ENCODE data around the gene FANCC.
"Not testable (repeated sequence)": the region's sequence is repeated elsewhere in the genome, so short reads cannot be mapped to it uniquely, and the experiment has no call there.

The FANCC gene

GRCh38 chr9:95225076-95225725 is 92.3 kb downstream of the FANCC start:
- DNase-seq: no peak

GRCh38 chr9:95224376-95225019 is 93.0 kb downstream of the FANCC start:
- DNase-seq: no peak

- DNase-seq: not testable (repeated sequence)
Observed at GRCh38 chr9:95220352-95220751, 97.2 kb downstream of the FANCC start.

GRCh38 chr9:95218773-95219172 is 98.7 kb downstream of the FANCC start:
- DNase-seq: peak; percentile 43

GRCh38 chr9:95217936-95218335 is 99.6 kb downstream of the FANCC start:
- no peak for DNase-seq

GRCh38 chr9:95215336-95215898 is 102.1 kb downstream of the FANCC start:
- DNase-seq: no peak

GRCh38 chr9:95213117-95213516 is 104.4 kb downstream of the FANCC start:
- DNase-seq: no peak

GRCh38 chr9:95211028-95211427 is 106.5 kb downstream of the FANCC start:
- DNase-seq: no peak

- DNase-seq: no peak
Observed at GRCh38 chr9:95207403-95207802, 110.1 kb downstream of the FANCC start.

- no peak for DNase-seq
Observed at GRCh38 chr9:95206143-95206542, 111.4 kb downstream of the FANCC start.

- DNase-seq: no peak
Observed at GRCh38 chr9:95204710-95205109, 112.8 kb downstream of the FANCC start.

- no peak for DNase-seq
Observed at GRCh38 chr9:95204310-95204709, 113.2 kb downstream of the FANCC start.

GRCh38 chr9:95203019-95203418 is 114.5 kb downstream of the FANCC start:
- DNase-seq: not testable (repeated sequence)

- no peak for DNase-seq
Observed at GRCh38 chr9:95202076-95202681, 115.3 kb downstream of the FANCC start.

- no peak for DNase-seq
Observed at GRCh38 chr9:95201206-95201605, 116.3 kb downstream of the FANCC start.

- DNase-seq: peak; percentile 59
Observed at GRCh38 chr9:95197692-95198271, 119.7 kb downstream of the FANCC start.

- no peak for DNase-seq
Observed at GRCh38 chr9:95193480-95193879, 124.0 kb downstream of the FANCC start.

- DNase-seq: peak; percentile 22
Observed at GRCh38 chr9:95193067-95193466, 124.4 kb downstream of the FANCC start.

GRCh38 chr9:95192631-95193030 is 124.9 kb downstream of the FANCC start:
- no peak for DNase-seq

- no peak for DNase-seq
Observed at GRCh38 chr9:95190413-95190812, 127.1 kb downstream of the FANCC start.

GRCh38 chr9:95189251-95190098 is 128.0 kb downstream of the FANCC start:
- peak; percentile 20 for DNase-seq

- DNase-seq: no peak
Observed at GRCh38 chr9:95188459-95188858, 129.1 kb downstream of the FANCC start.

- DNase-seq: no peak
Observed at GRCh38 chr9:95185956-95186355, 131.6 kb downstream of the FANCC start.
